HG02943 (cell line): ENCODE measurements around the gene DPRX.
"Not testable (repeated sequence)": the region's sequence is repeated elsewhere in the genome, so short reads cannot be mapped to it uniquely, and the experiment has no call there.

Experiments
- ATAC-seq: cut with Tn5 transposase; IDR thresholded peaks from one replicate; pipeline ENCODE4 v1.9.1; 2021; ENCODE audit warnings: mild to moderate bottlenecking, low read depth, moderate library complexity; ENCODE audit not compliant: unreplicated experiment

The DPRX gene

GRCh38 chr19:53644061-53644816 is 12.4 kb downstream of the DPRX start:
- ATAC-seq: no peak

- ATAC-seq: no peak
Observed at GRCh38 chr19:53646144-53646543, 14.3 kb downstream of the DPRX start.

- ATAC-seq: no peak
Observed at GRCh38 chr19:53647350-53647749, 15.6 kb downstream of the DPRX start.

GRCh38 chr19:53647792-53648191 is 16.0 kb downstream of the DPRX start:
- ATAC-seq: no peak

GRCh38 chr19:53649746-53650593 is 18.2 kb downstream of the DPRX start:
- no peak for ATAC-seq

GRCh38 chr19:53652476-53652875 is 20.7 kb downstream of the DPRX start:
- no peak for ATAC-seq

GRCh38 chr19:53655042-53655665 is 23.4 kb downstream of the DPRX start:
- ATAC-seq: no peak

GRCh38 chr19:53657330-53657729 is 25.5 kb downstream of the DPRX start:
- ATAC-seq: no peak

- ATAC-seq: no peak
Observed at GRCh38 chr19:53657778-53658177, 26.0 kb downstream of the DPRX start.

- no peak for ATAC-seq
Observed at GRCh38 chr19:53659292-53659691, 27.5 kb downstream of the DPRX start.

GRCh38 chr19:53660584-53660983 is 28.8 kb downstream of the DPRX start:
- no peak for ATAC-seq

GRCh38 chr19:53662209-53662608 is 30.4 kb downstream of the DPRX start:
- no peak for ATAC-seq

GRCh38 chr19:53664152-53664551 is 32.4 kb downstream of the DPRX start:
- ATAC-seq: no peak

GRCh38 chr19:53664760-53665159 is 33.0 kb downstream of the DPRX start:
- ATAC-seq: no peak

GRCh38 chr19:53666331-53666730 is 34.5 kb downstream of the DPRX start:
- not testable (repeated sequence) for ATAC-seq

- not testable (repeated sequence) for ATAC-seq
Observed at GRCh38 chr19:53668804-53669203, 37.0 kb downstream of the DPRX start.

GRCh38 chr19:53670345-53670744 is 38.5 kb downstream of the DPRX start:
- no peak for ATAC-seq

GRCh38 chr19:53671663-53672062 is 39.9 kb downstream of the DPRX start:
- ATAC-seq: no peak
